Fibroblast of skin of right biceps (primary cell): ENCODE results near the gene EXOC3.
A peak's percentile ranks its signal among the peaks of the same experiment; 100 is the strongest.
"Not testable (repeated sequence)": the region's sequence is repeated elsewhere in the genome, so short reads cannot be mapped to it uniquely, and the experiment has no call there.

ENCODE experiments used
- DNase-seq: peaks from one replicate; pipeline ENCODE4 v3.0.0-alpha.2; 2013

Gene EXOC3

GRCh38 chr5:458547-459353, 15.8 kb downstream of the EXOC3 start:
- peak; percentile 23 for DNase-seq

- DNase-seq, result no peak
Measured at GRCh38 chr5:459562-460272, 16.7 kb downstream of the EXOC3 start.

GRCh38 chr5:460273-460625, 17.3 kb downstream of the EXOC3 start:
- no peak for DNase-seq

GRCh38 chr5:462051-462481, 19.1 kb downstream of the EXOC3 start:
- DNase-seq, result no peak

- DNase-seq, result no peak
Measured at GRCh38 chr5:463301-463700, 20.3 kb downstream of the EXOC3 start.

GRCh38 chr5:463952-464351, 21.0 kb downstream of the EXOC3 start:
- no peak for DNase-seq

GRCh38 chr5:464446-464842, 21.5 kb downstream of the EXOC3 start:
- no peak for DNase-seq

- no peak for DNase-seq
Measured at GRCh38 chr5:464843-465590, 22.0 kb downstream of the EXOC3 start.

- no peak for DNase-seq
Measured at GRCh38 chr5:465591-466403, 22.8 kb downstream of the EXOC3 start.

- DNase-seq, result no peak
Measured at GRCh38 chr5:466661-467310, 23.8 kb downstream of the EXOC3 start.

- no peak for DNase-seq
Measured at GRCh38 chr5:468401-468800, 25.4 kb downstream of the EXOC3 start.

- DNase-seq, result no peak
Measured at GRCh38 chr5:469752-470483, 26.9 kb downstream of the EXOC3 start.

GRCh38 chr5:470961-471749, 28.2 kb downstream of the EXOC3 start:
- DNase-seq, result no peak

GRCh38 chr5:471750-472058, 28.7 kb downstream of the EXOC3 start:
- no peak for DNase-seq

- no peak for DNase-seq
Measured at GRCh38 chr5:472076-472655, 29.2 kb downstream of the EXOC3 start.

GRCh38 chr5:472656-473550, 29.9 kb downstream of the EXOC3 start:
- peak; percentile 85 for DNase-seq

- DNase-seq, result peak; percentile 29
Measured at GRCh38 chr5:473551-474192, 30.7 kb downstream of the EXOC3 start.

GRCh38 chr5:474232-474839, 31.4 kb downstream of the EXOC3 start:
- not testable (repeated sequence) for DNase-seq
